Measurements from ENCODE around the gene GOLGA7B.

The GOLGA7B gene

GRCh38 chr10:97825020-97825760 lies 24.5 kb upstream of the GOLGA7B start:
- Histone ChIP-seq H3K18ac (ENCODE audit: low read length) (peak overlapping the region; percentile 2), H3K4me2 (ENCODE audit: insufficient read depth, low read length, poor library complexity, severe bottlenecking) (no peak overlapping the region), H2BK5ac (ENCODE audit: low read length) (no peak overlapping the region), H3K23ac (ENCODE audit: low read depth, low read length, poor library complexity) (no peak overlapping the region), H2AFZ (ENCODE audit: low read length) (no peak overlapping the region), H4K8ac (ENCODE audit: low read depth, low read length) (no peak overlapping the region), H3K27ac (replicated peaks; ENCODE audit: low read length) (no peak overlapping the region), H3K79me1 (ENCODE audit: low read depth, low read length) (no peaks in the 10 kb centered on the region), H2BK15ac (ENCODE audit: low read length) (no peak overlapping the region), H4K91ac (ENCODE audit: low read depth, low read length, poor library complexity) (no peak overlapping the region), H3K14ac (ENCODE audit: low read length) (no peak overlapping the region), H2BK120ac (ENCODE audit: low read depth, low read length) (no peak overlapping the region), H2AK5ac (ENCODE audit: low read depth, low read length) (no peak overlapping the region), H3K36me3 (replicated peaks in 1 of 2; ENCODE audit: control insufficient read depth in 2 of 2, insufficient read depth in 2 of 2, low read length in 2 of 2) (no peaks in the 10 kb centered on the region), H3K4me3 (ENCODE audit: low read length in 2 of 2) (no peak overlapping the region), H3K9me3 (replicated peaks in 1 of 2; ENCODE audit: control insufficient read depth in 2 of 2, insufficient read depth in 1 of 2, low read depth in 1 of 2, low read length in 2 of 2) (no peaks in the 10 kb centered on the region), H3K4ac (ENCODE audit: low read length) (no peak overlapping the region), H3K9ac (ENCODE audit: low read depth, low read length, poor library complexity) (no peak overlapping the region), H2BK12ac (ENCODE audit: low read length) (no peak overlapping the region), H3K27me3 (ENCODE audit: control insufficient read depth in 3 of 3, insufficient read depth in 3 of 3, low read depth in 1 of 3, low read length in 3 of 3) (peaks cover 0 to 39% (median 0%) of the 10 kb centered on the region in 3 experiments), H3K4me1 (ENCODE audit: control insufficient read depth in 2 of 2, insufficient read depth in 1 of 2, low read depth in 1 of 2, low read length in 2 of 2) (peaks cover 0 to 16% of the 10 kb centered on the region in 2 donors)
- no CpG with 5 or more reads among the region's 12 CpGs for WGBS, 2 donors (ENCODE audit: extremely low coverage in 2 of 2, insufficient read length in 2 of 2, insufficient replicate concordance in 1 of 2)
- DNase-seq (ENCODE audit: low spot score), result no peak

- Histone ChIP-seq H3K27ac (replicated peaks; ENCODE audit: low read length) (no peak overlapping the region), H3K18ac (ENCODE audit: low read length) (no peak overlapping the region), H2BK15ac (ENCODE audit: low read length) (no peak overlapping the region), H4K8ac (ENCODE audit: low read depth, low read length) (no peak overlapping the region), H3K4me3 (ENCODE audit: low read length in 2 of 2) (no peak overlapping the region), H3K14ac (ENCODE audit: low read length) (no peak overlapping the region), H3K9me3 (replicated peaks in 1 of 2; ENCODE audit: control insufficient read depth in 2 of 2, insufficient read depth in 1 of 2, low read depth in 1 of 2, low read length in 2 of 2) (no peaks in the 10 kb centered on the region), H2BK120ac (ENCODE audit: low read depth, low read length) (no peak overlapping the region), H4K91ac (ENCODE audit: low read depth, low read length, poor library complexity) (no peak overlapping the region), H3K4ac (ENCODE audit: low read length) (no peak overlapping the region), H3K27me3 (ENCODE audit: control insufficient read depth in 3 of 3, insufficient read depth in 3 of 3, low read depth in 1 of 3, low read length in 3 of 3) (peaks cover 0 to 36% (median 0%) of the 10 kb centered on the region in 3 experiments), H2BK12ac (ENCODE audit: low read length) (no peak overlapping the region), H3K4me2 (ENCODE audit: insufficient read depth, low read length, poor library complexity, severe bottlenecking) (no peak overlapping the region), H2AK5ac (ENCODE audit: low read depth, low read length) (no peak overlapping the region), H3K4me1 (ENCODE audit: control insufficient read depth in 2 of 2, insufficient read depth in 1 of 2, low read depth in 1 of 2, low read length in 2 of 2) (peaks cover 0 to 9% of the 10 kb centered on the region in 2 donors), H3K36me3 (replicated peaks in 1 of 2; ENCODE audit: control insufficient read depth in 2 of 2, insufficient read depth in 2 of 2, low read length in 2 of 2) (no peaks in the 10 kb centered on the region), H3K9ac (ENCODE audit: low read depth, low read length, poor library complexity) (no peak overlapping the region), H2BK5ac (ENCODE audit: low read length) (no peak overlapping the region), H3K23ac (ENCODE audit: low read depth, low read length, poor library complexity) (no peak overlapping the region), H2AFZ (ENCODE audit: low read length) (no peak overlapping the region), H3K79me1 (ENCODE audit: low read depth, low read length) (no peaks in the 10 kb centered on the region)
- no CpG with 5 or more reads among the region's 1 CpG for WGBS, 2 donors (ENCODE audit: extremely low coverage in 2 of 2, insufficient read length in 2 of 2, insufficient replicate concordance in 1 of 2)
- DNase-seq (ENCODE audit: low spot score), result no peak
Measured at GRCh38 chr10:97826892-97827291, 22.8 kb upstream of the GOLGA7B start.

GRCh38 chr10:97827702-97828291 lies 21.8 kb upstream of the GOLGA7B start:
- Histone ChIP-seq H3K27ac (replicated peaks; ENCODE audit: low read length) (no peak overlapping the region), H3K4me2 (ENCODE audit: insufficient read depth, low read length, poor library complexity, severe bottlenecking) (no peak overlapping the region), H3K14ac (ENCODE audit: low read length) (peak overlapping the region; percentile 22)

GRCh38 chr10:97828721-97829120 lies 20.9 kb upstream of the GOLGA7B start:
- Histone ChIP-seq H4K8ac (ENCODE audit: low read depth, low read length) (no peak overlapping the region), H2BK120ac (ENCODE audit: low read depth, low read length) (no peak overlapping the region), H3K79me1 (ENCODE audit: low read depth, low read length) (no peaks in the 10 kb centered on the region), H2AK5ac (ENCODE audit: low read depth, low read length) (no peak overlapping the region), H3K4ac (ENCODE audit: low read length) (no peak overlapping the region), H4K91ac (ENCODE audit: low read depth, low read length, poor library complexity) (no peak overlapping the region), H3K9ac (ENCODE audit: low read depth, low read length, poor library complexity) (no peak overlapping the region), H3K27me3 (ENCODE audit: control insufficient read depth in 3 of 3, insufficient read depth in 3 of 3, low read depth in 1 of 3, low read length in 3 of 3) (peaks cover 0 to 31% (median 0%) of the 10 kb centered on the region in 3 experiments), H2BK15ac (ENCODE audit: low read length) (no peak overlapping the region), H3K4me1 (ENCODE audit: control insufficient read depth in 2 of 2, insufficient read depth in 1 of 2, low read depth in 1 of 2, low read length in 2 of 2) (peaks cover 0 to 6% of the 10 kb centered on the region in 2 donors), H3K18ac (ENCODE audit: low read length) (no peak overlapping the region), H3K4me3 (ENCODE audit: low read length in 2 of 2) (no peak overlapping the region), H2AFZ (ENCODE audit: low read length) (no peak overlapping the region), H3K27ac (replicated peaks; ENCODE audit: low read length) (no peak overlapping the region), H3K14ac (ENCODE audit: low read length) (no peak overlapping the region), H3K36me3 (replicated peaks in 1 of 2; ENCODE audit: control insufficient read depth in 2 of 2, insufficient read depth in 2 of 2, low read length in 2 of 2) (no peaks in the 10 kb centered on the region), H3K23ac (ENCODE audit: low read depth, low read length, poor library complexity) (no peak overlapping the region), H3K4me2 (ENCODE audit: insufficient read depth, low read length, poor library complexity, severe bottlenecking) (no peak overlapping the region), H3K9me3 (replicated peaks in 1 of 2; ENCODE audit: control insufficient read depth in 2 of 2, insufficient read depth in 1 of 2, low read depth in 1 of 2, low read length in 2 of 2) (no peaks in the 10 kb centered on the region), H2BK12ac (ENCODE audit: low read length) (no peak overlapping the region), H2BK5ac (ENCODE audit: low read length) (no peak overlapping the region)
- DNase-seq (ENCODE audit: low spot score), result no peak
- no CpG with 5 or more reads among the region's 2 CpGs for WGBS, 2 donors (ENCODE audit: extremely low coverage in 2 of 2, insufficient read length in 2 of 2, insufficient replicate concordance in 1 of 2)

More at GRCh38 chr10:97827702-97828291, 21.8 kb upstream of the GOLGA7B start:
- H3K79me1 ChIP-seq (ENCODE audit: low read depth, low read length), result no peaks in the 10 kb centered on the region
- no peak overlapping the region for H3K23ac ChIP-seq (ENCODE audit: low read depth, low read length, poor library complexity)
- H3K4ac ChIP-seq (ENCODE audit: low read length), result no peak overlapping the region
- no peak overlapping the region for H4K8ac ChIP-seq (ENCODE audit: low read depth, low read length)
- H3K18ac ChIP-seq (ENCODE audit: low read length), result no peak overlapping the region
- no peak overlapping the region for H4K91ac ChIP-seq (ENCODE audit: low read depth, low read length, poor library complexity)
- DNase-seq (ENCODE audit: low spot score), result no peak
- H3K9ac ChIP-seq (ENCODE audit: low read depth, low read length, poor library complexity), result no peak overlapping the region
- H2BK5ac ChIP-seq (ENCODE audit: low read length), result no peak overlapping the region
- H3K27me3 ChIP-seq (ENCODE audit: control insufficient read depth in 3 of 3, insufficient read depth in 3 of 3, low read depth in 1 of 3, low read length in 3 of 3), result peaks cover 0 to 35% (median 0%) of the 10 kb centered on the region in 3 experiments
- H2BK12ac ChIP-seq (ENCODE audit: low read length), result no peak overlapping the region
- H2AFZ ChIP-seq (ENCODE audit: low read length), result no peak overlapping the region
- no peaks in the 10 kb centered on the region for H3K9me3 ChIP-seq (replicated peaks in 1 of 2; ENCODE audit: control insufficient read depth in 2 of 2, insufficient read depth in 1 of 2, low read depth in 1 of 2, low read length in 2 of 2)
- no peaks in the 10 kb centered on the region for H3K36me3 ChIP-seq (replicated peaks in 1 of 2; ENCODE audit: control insufficient read depth in 2 of 2, insufficient read depth in 2 of 2, low read length in 2 of 2)
- no CpG with 5 or more reads among the region's 10 CpGs for WGBS, 2 donors (ENCODE audit: extremely low coverage in 2 of 2, insufficient read length in 2 of 2, insufficient replicate concordance in 1 of 2)
- H2AK5ac ChIP-seq (ENCODE audit: low read depth, low read length), result peak overlapping the region; percentile 6
- H2BK120ac ChIP-seq (ENCODE audit: low read depth, low read length), result no peak overlapping the region
- H2BK15ac ChIP-seq (ENCODE audit: low read length), result no peak overlapping the region
- no peak overlapping the region for H3K4me3 ChIP-seq (ENCODE audit: low read length in 2 of 2)
- peaks cover 0 to 7% of the 10 kb centered on the region in 2 donors for H3K4me1 ChIP-seq (ENCODE audit: control insufficient read depth in 2 of 2, insufficient read depth in 1 of 2, low read depth in 1 of 2, low read length in 2 of 2)

Measured in neuronal stem cell (in vitro differentiated cells).